Measurements from ENCODE around the gene TP53. TPM values are rescaled to one million over a fixed set of nuclear protein-coding genes. Genes with fewer than 3 reads are reported as not detected.

TP53 gene
- total RNA-seq, 1 experiment from 2014 or later: 181 TPM

DNA sequence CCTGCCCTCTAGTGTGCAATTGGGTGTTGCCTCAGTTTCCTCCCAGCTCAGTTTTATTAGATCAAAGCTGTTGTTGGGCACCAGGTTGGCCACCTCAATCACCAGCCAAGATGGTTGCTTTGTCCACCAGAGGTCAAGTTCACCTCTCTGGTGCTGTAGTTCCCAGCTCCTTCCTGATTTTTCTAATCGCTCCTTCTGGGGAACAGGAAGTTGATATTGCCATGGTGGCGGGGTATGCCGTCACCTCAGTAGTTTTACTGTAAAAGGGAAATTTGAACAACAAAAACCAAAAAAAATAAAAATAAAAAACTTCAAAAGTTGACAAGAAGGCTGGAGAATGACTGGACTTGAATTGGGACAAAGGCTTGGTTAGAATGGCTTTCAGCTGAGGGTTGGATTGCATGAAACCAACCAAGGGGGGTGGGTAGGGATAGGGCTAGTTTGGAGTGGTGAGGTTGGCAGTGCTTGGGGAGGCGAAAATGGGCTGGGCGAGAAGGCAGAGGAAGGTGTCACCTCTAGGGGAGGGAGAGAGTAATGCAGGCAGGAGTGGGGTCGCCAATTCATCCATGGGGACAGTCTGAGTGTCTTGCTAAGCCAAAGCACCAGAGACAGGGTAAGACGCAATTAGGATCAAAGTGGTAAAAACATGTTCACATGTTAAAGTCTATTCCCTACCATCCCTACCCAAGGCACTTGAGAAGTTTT lies 23.9 kb upstream of the TP53 start:
- H3K36me3 Mint-ChIP-seq (ENCODE audit: insufficient read depth, unreplicated experiment): no peaks in the 10 kb centered on the region
- TF ChIP-seq, protein P1, sequence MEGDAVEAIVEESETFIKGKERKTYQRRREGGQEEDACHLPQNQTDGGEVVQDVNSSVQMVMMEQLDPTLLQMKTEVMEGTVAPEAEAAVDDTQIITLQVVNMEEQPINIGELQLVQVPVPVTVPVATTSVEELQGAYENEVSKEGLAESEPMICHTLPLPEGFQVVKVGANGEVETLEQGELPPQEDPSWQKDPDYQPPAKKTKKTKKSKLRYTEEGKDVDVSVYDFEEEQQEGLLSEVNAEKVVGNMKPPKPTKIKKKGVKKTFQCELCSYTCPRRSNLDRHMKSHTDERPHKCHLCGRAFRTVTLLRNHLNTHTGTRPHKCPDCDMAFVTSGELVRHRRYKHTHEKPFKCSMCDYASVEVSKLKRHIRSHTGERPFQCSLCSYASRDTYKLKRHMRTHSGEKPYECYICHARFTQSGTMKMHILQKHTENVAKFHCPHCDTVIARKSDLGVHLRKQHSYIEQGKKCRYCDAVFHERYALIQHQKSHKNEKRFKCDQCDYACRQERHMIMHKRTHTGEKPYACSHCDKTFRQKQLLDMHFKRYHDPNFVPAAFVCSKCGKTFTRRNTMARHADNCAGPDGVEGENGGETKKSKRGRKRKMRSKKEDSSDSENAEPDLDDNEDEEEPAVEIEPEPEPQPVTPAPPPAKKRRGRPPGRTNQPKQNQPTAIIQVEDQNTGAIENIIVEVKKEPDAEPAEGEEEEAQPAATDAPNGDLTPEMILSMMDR (IDR thresholded peaks at IDR 0.05; ENCODE audit: unreplicated experiment): peak; percentile 18
- H3K27me3 Mint-ChIP-seq (ENCODE audit: insufficient read depth, unreplicated experiment): peaks cover 29% of the 10 kb centered on the region
- no peak overlapping the region for H3K27ac Mint-ChIP-seq (ENCODE audit: low read depth, unreplicated experiment)
- ChIA-PET CTCF (interaction anchor here (0.6 to 0.9 kb wide), 2 partner anchors 23 to 222 kb away, joined by 3 to 4 read pairs; partner anchors contain the start of gene WRAP53), POLR2A (interaction anchor here (0.6 kb wide), 1 partner anchor 151 kb away, joined by 3 read pairs; no protein-coding TSS in a partner anchor)
- no TSS peak for BruUV-seq (replicated peaks)
- DNase-seq (ENCODE audit: unreplicated experiment): no peak
- no peaks in the 10 kb centered on the region for H3K9me3 Mint-ChIP-seq (ENCODE audit: unreplicated experiment)
- intact Hi-C loops (cut with micrococcal nuclease): no loop called here
- H3K4me3 Mint-ChIP-seq (ENCODE audit: unreplicated experiment): no peak overlapping the region
- peaks cover 1% of the 10 kb centered on the region for H3K4me1 Mint-ChIP-seq (ENCODE audit: insufficient read depth, unreplicated experiment)

DNA sequence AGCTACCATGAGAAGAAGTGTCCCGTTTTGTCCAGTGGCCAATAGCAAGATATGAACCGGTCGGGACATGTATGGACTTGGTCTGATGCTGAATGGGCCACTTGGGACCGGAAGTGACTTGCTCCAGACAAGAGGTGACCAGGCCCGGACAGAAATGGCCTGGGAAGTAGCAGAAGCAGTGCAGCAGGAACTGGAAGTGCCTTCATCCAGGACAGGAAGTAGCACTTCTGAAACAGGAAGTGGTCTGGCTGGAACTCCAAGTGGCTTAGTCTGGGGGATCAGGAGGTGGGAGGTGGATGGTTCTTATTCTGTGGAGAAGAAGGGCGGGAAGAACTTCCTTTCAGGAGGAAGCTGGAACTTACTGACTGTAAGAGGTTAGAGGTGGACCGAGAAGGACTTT lies 23.0 kb upstream of the TP53 start:
- Mint-ChIP-seq H3K4me3 (ENCODE audit: unreplicated experiment) (no peak overlapping the region), H3K36me3 (ENCODE audit: insufficient read depth, unreplicated experiment) (no peaks in the 10 kb centered on the region), H3K27ac (ENCODE audit: low read depth, unreplicated experiment) (no peak overlapping the region), H3K27me3 (ENCODE audit: insufficient read depth, unreplicated experiment) (peaks cover 38% of the 10 kb centered on the region), H3K4me1 (ENCODE audit: insufficient read depth, unreplicated experiment) (peaks cover 6% of the 10 kb centered on the region), H3K9me3 (ENCODE audit: unreplicated experiment) (no peaks in the 10 kb centered on the region)
- intact Hi-C loops (cut with micrococcal nuclease): no loop called here
- CTCF ChIA-PET: interaction anchor here (0.9 kb wide), 2 partner anchors 22 to 78 kb away, joined by 3 read pairs; partner anchors contain the start of gene WRAP53
- TF ChIP-seq, protein P1 (IDR thresholded peaks at IDR 0.05; ENCODE audit: unreplicated experiment): no peak
- POLR2A ChIA-PET: no interaction called here
- DNase-seq (ENCODE audit: unreplicated experiment): no peak
- no TSS peak for BruUV-seq (replicated peaks)

DNA sequence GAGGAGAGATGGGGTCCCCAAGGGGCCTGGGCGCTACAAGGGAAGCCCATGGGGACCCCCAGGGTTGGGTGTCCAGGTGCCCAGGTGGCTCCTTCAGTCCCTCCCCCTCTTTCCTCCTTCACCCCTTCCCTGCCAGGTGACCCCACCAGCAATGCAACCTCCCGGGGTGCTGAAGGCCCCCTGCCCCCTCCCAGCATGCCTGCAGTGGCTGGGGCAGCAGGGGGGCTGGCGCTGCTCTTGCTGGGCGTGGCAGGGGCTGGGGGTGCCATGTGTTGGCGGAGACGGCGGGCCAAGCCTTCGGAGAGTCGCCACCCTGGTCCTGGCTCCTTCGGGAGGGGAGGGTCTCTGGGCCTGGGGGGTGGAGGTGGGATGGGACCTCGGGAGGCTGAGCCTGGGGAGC lies 21.7 kb upstream of the TP53 start:
- no peaks in the 10 kb centered on the region for H3K9me3 Mint-ChIP-seq (ENCODE audit: unreplicated experiment)
- no peak overlapping the region for H3K27ac Mint-ChIP-seq (ENCODE audit: low read depth, unreplicated experiment)
- intact Hi-C loops (cut with micrococcal nuclease): no loop called here
- DNase-seq (ENCODE audit: unreplicated experiment): no peak
- CTCF ChIA-PET: no interaction called here
- no TSS peak for BruUV-seq (replicated peaks)
- TF ChIP-seq, protein P1 (IDR thresholded peaks at IDR 0.05; ENCODE audit: unreplicated experiment): no peak
- H3K4me1 Mint-ChIP-seq (ENCODE audit: insufficient read depth, unreplicated experiment): peaks cover 6% of the 10 kb centered on the region
- peaks cover 38% of the 10 kb centered on the region for H3K27me3 Mint-ChIP-seq (ENCODE audit: insufficient read depth, unreplicated experiment)
- POLR2A ChIA-PET: interaction anchor here (0.6 kb wide), 1 partner anchor 675 kb away, joined by 4 read pairs; no protein-coding TSS in a partner anchor
- no peaks in the 10 kb centered on the region for H3K36me3 Mint-ChIP-seq (ENCODE audit: insufficient read depth, unreplicated experiment)
- H3K4me3 Mint-ChIP-seq (ENCODE audit: unreplicated experiment): no peak overlapping the region

GRCh38 chr17:7707858-7708750 lies 20.8 kb upstream of the TP53 start:
- H3K36me3 Mint-ChIP-seq (ENCODE audit: insufficient read depth, unreplicated experiment): peaks cover 4% of the 10 kb centered on the region
- H3K9me3 Mint-ChIP-seq (ENCODE audit: unreplicated experiment): no peaks in the 10 kb centered on the region
- ChIA-PET POLR2A (interaction anchor here (1.0 to 3.7 kb wide), 2 partner anchors 9 to 81 kb away, joined by 3 to 18 read pairs; partner anchors contain the start of gene DNAH2), CTCF (interaction anchor here (0.8 to 1.6 kb wide), 2 partner anchors 19 to 403 kb away, joined by 3 to 5 read pairs; partner anchors contain the start of gene WRAP53)
- H3K27me3 Mint-ChIP-seq (ENCODE audit: insufficient read depth, unreplicated experiment): peaks cover 28% of the 10 kb centered on the region
- intact Hi-C loops (cut with micrococcal nuclease): no loop called here
- BruUV-seq (replicated peaks): no TSS peak
- no peak for DNase-seq (ENCODE audit: unreplicated experiment)
- TF ChIP-seq, protein P1 (IDR thresholded peaks at IDR 0.05; ENCODE audit: unreplicated experiment): no peak
- H3K4me1 Mint-ChIP-seq (ENCODE audit: insufficient read depth, unreplicated experiment): peaks cover 6% of the 10 kb centered on the region
- no peak overlapping the region for H3K4me3 Mint-ChIP-seq (ENCODE audit: unreplicated experiment)
- H3K27ac Mint-ChIP-seq (ENCODE audit: low read depth, unreplicated experiment): no peak overlapping the region

Measured in MCF 10A (cell line).